HEK293 (cell line): ENCODE results near the gene CFAP299.

Experiments used
- CTCF ChIA-PET: fragments of 350-600 bp; formaldehyde crosslinking; extraction: SDS; loops from one replicate; lab custom pipeline; 2021; ENCODE audit warnings: antibody characterized with exemption; lab: Yijun Ruan, JAX
- POLR2A ChIA-PET: fragments of 300-600 bp; formaldehyde crosslinking; extraction: SDS; loops from one replicate; lab custom pipeline; 2020; ENCODE audit warnings: antibody characterized with exemption, inconsistent platforms; lab: Yijun Ruan, JAX
- H3K27ac ChIP-seq: fragments of 200-500 bp; sonication (Bioruptor generic); 2 replicates; pipeline ENCODE4 v1.5.1; 2014; ENCODE audit warnings: low read depth, low read length, control low read depth, inconsistent platforms; ENCODE audit errors: extremely low read depth
- H3K36me3 ChIP-seq, 2 experiments: fragments of 200-500 bp in 1 of 2; sonication (Bioruptor generic) in 1 of 2; 1 replicate in 1 of 2; 2 replicates in 1 of 2; pipeline ENCODE4 v1.5.1; 2014 to 2017; ENCODE audit warnings: inconsistent platforms in 2 of 2, low read length in 2 of 2; ENCODE audit not compliant: control insufficient read depth in 2 of 2, insufficient read depth in 1 of 2
- H3K4me1 ChIP-seq: fragments of 200-500 bp; sonication (Bioruptor generic); 2 replicates; pipeline ENCODE4 v1.5.1; 2014; ENCODE audit warnings: mild to moderate bottlenecking, low read length, inconsistent platforms; ENCODE audit not compliant: control insufficient read depth, insufficient read depth
- H3K4me3 ChIP-seq: 2 replicates; pipeline ENCODE4 v1.5.1; 2011; ENCODE audit warnings: low read depth, mild to moderate bottlenecking, control low read depth, low read length, moderate library complexity
- H3K9me3 ChIP-seq: fragments of 200-500 bp; sonication (Bioruptor generic); 2 replicates; pipeline ENCODE4 v1.5.1; 2014; ENCODE audit warnings: low read depth, low read length, inconsistent platforms; ENCODE audit not compliant: control insufficient read depth, insufficient read depth
- HOXD13 ChIP-seq: sonication (generic); formaldehyde crosslinking; IDR thresholded peaks from 2 replicates; pipeline ENCODE4 v1.8.0; 2022; ENCODE audit warnings: missing genetic modification reagents, borderline replicate concordance
- OSR2 ChIP-seq: fragments of 450-650 bp; formaldehyde crosslinking; IDR thresholded peaks from 2 replicates; pipeline ENCODE4 v1.5.1; 2016; ENCODE audit warnings: missing biosample characterization, missing genetic modification characterization
- PRDM1 ChIP-seq: fragments of 450-650 bp; formaldehyde crosslinking; IDR thresholded peaks from 2 replicates; pipeline ENCODE4; 2016; ENCODE audit warnings: missing biosample characterization, missing genetic modification characterization
- ZFP3 ChIP-seq: fragments of 450-650 bp; formaldehyde crosslinking; IDR thresholded peaks from 2 replicates; pipeline ENCODE4 v1.5.1; 2016; ENCODE audit warnings: low read depth, missing biosample characterization, missing genetic modification characterization
- ZNF133 ChIP-seq: fragments of 450-650 bp; formaldehyde crosslinking; IDR thresholded peaks from 2 replicates; pipeline ENCODE4 v1.5.1; 2016; ENCODE audit warnings: missing biosample characterization, missing genetic modification characterization
- ZNF155 ChIP-seq: fragments of 450-650 bp; formaldehyde crosslinking; IDR thresholded peaks from 2 replicates; pipeline ENCODE4 v1.5.1; 2016; ENCODE audit warnings: missing biosample characterization, missing genetic modification characterization
- ZNF239 ChIP-seq: fragments of 450-650 bp; formaldehyde crosslinking; IDR thresholded peaks from 2 replicates; pipeline ENCODE4 v1.5.1; 2016; ENCODE audit warnings: missing biosample characterization, missing genetic modification characterization
- ZNF335 ChIP-seq: fragments of 450-650 bp; formaldehyde crosslinking; conservative IDR thresholded peaks from 2 replicates; pipeline ENCODE4 v1.5.1; 2016; ENCODE audit warnings: missing biosample characterization, missing genetic modification characterization
- ZNF394 ChIP-seq: fragments of 450-650 bp; formaldehyde crosslinking; IDR thresholded peaks from 2 replicates; pipeline ENCODE4 v1.5.1; 2016; ENCODE audit warnings: missing biosample characterization, missing genetic modification characterization, mild to moderate bottlenecking, moderate library complexity, borderline replicate concordance
- ZNF580 ChIP-seq: fragments of 450-650 bp; formaldehyde crosslinking; IDR thresholded peaks from 2 replicates; pipeline ENCODE4 v1.5.1; 2016; ENCODE audit warnings: missing biosample characterization, missing genetic modification characterization
- ZNF660 ChIP-seq: fragments of 450-650 bp; IDR thresholded peaks from 2 replicates; pipeline ENCODE4 v1.5.1; 2018; ENCODE audit warnings: missing biosample characterization, mild to moderate bottlenecking, missing genetic modification characterization
- ZNF677 ChIP-seq: fragments of 450-650 bp; IDR thresholded peaks from 2 replicates; pipeline ENCODE4 v1.5.0; 2018; ENCODE audit warnings: missing biosample characterization, mild to moderate bottlenecking, missing genetic modification characterization, moderate library complexity
- ZNF843 ChIP-seq: fragments of 450-650 bp; formaldehyde crosslinking; IDR thresholded peaks from 2 replicates; pipeline ENCODE4 v1.5.1; 2016; ENCODE audit warnings: missing biosample characterization, missing genetic modification characterization
- ZSCAN4 ChIP-seq: fragments of 450-650 bp; formaldehyde crosslinking; IDR thresholded peaks from 2 replicates; pipeline ENCODE4 v1.5.1; 2017; ENCODE audit warnings: missing biosample characterization, missing genetic modification characterization
- ZXDB ChIP-seq: fragments of 450-650 bp; formaldehyde crosslinking; IDR thresholded peaks from 2 replicates; pipeline ENCODE4 v1.5.1; 2016; ENCODE audit warnings: missing biosample characterization, missing genetic modification characterization
- TF ChIP-seq, protein P1 (sequence below): fragments of 450-650 bp; formaldehyde crosslinking; IDR thresholded peaks from 2 replicates; pipeline ENCODE4 v1.5.1; 2016; ENCODE audit warnings: missing biosample characterization, missing genetic modification characterization

CFAP299 gene

DNA sequence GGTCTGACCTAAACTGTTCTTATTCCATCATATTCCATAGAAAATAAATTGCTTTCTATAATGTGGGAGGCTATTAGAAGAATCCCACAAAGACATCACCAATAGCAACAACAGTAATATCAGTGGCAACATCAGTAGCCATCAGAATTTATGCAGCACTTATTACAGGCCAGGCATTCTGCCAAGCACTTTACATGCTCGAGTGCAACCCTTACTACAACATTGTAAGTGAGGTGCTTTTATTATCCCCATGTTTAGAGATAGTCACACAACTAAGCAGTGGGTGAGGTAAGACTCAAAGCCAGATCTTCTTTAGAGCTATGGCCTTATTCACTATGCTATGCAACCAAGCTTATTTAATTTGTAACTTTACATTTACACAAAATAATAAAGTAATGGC is 377.9 kb downstream of the CFAP299 start:
- TF ChIP-seq ZNF660 (tag by site-specific recombination) (no peak), OSR2 (tag by site-specific recombination) (peak; percentile 82), ZNF843 (tag by site-specific recombination) (peak; percentile 29; the same call in 1 of the 2 replicates)
- ChIA-PET POLR2A (no interaction called here), CTCF (interaction anchor here (0.6 kb wide), 1 partner anchor 1575 kb away, joined by 3 read pairs; no protein-coding TSS in a partner anchor)
- no peak overlapping the region for H3K4me3 ChIP-seq
- H3K27ac ChIP-seq = no peak overlapping the region
- H3K9me3 ChIP-seq = no peaks in the 10 kb centered on the region
- H3K4me1 ChIP-seq = no peaks in the 10 kb centered on the region
- no peaks in the 10 kb centered on the region for H3K36me3 ChIP-seq

- Histone ChIP-seq H3K9me3 (no peaks in the 10 kb centered on the region), H3K27ac (no peak overlapping the region), H3K36me3 (no peaks in the 10 kb centered on the region), H3K4me1 (no peaks in the 10 kb centered on the region)
- CTCF ChIA-PET = no interaction called here
- no peak for TF ChIP-seq ZXDB
- no peak for TF ChIP-seq ZNF133 (tag by site-specific recombination)
- TF ChIP-seq HOXD13 (CRISPR knock-in tag) = no peak
- TF ChIP-seq ZNF335 (tag by site-specific recombination) = no peak
- TF ChIP-seq ZNF580 (tag by site-specific recombination) = no peak
- TF ChIP-seq ZNF239 (tag by site-specific recombination) = no peak
- TF ChIP-seq, all 188 proteins: peak for 0
- POLR2A ChIA-PET = no interaction called here
- H3K4me3 ChIP-seq = no peak overlapping the region
Measured at GRCh38 chr4:80717204-80717603, 381.7 kb downstream of the CFAP299 start.

GRCh38 chr4:80726471-80726870 is 390.9 kb downstream of the CFAP299 start:
- H3K36me3 ChIP-seq = no peaks in the 10 kb centered on the region
- POLR2A ChIA-PET = no interaction called here
- no peaks in the 10 kb centered on the region for H3K4me1 ChIP-seq
- no peak overlapping the region for H3K27ac ChIP-seq
- no peaks in the 10 kb centered on the region for H3K9me3 ChIP-seq
- TF ChIP-seq ZFP3 (tag by site-specific recombination) (no peak), ZNF677 (tag by site-specific recombination) (no peak)
- TF ChIP-seq, protein P1, sequence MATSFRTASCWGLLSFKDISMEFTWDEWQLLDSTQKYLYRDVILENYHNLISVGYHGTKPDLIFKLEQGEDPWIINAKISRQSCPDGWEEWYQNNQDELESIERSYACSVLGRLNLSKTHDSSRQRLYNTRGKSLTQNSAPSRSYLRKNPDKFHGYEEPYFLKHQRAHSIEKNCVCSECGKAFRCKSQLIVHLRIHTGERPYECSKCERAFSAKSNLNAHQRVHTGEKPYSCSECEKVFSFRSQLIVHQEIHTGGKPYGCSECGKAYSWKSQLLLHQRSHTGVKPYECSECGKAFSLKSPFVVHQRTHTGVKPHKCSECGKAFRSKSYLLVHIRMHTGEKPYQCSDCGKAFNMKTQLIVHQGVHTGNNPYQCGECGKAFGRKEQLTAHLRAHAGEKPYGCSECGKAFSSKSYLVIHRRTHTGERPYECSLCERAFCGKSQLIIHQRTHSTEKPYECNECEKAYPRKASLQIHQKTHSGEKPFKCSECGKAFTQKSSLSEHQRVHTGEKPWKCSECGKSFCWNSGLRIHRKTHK (tag by site-specific recombination) = no peak
- TF ChIP-seq, all 188 proteins: peak for 0
- CTCF ChIA-PET = no interaction called here
- no peak overlapping the region for H3K4me3 ChIP-seq

DNA sequence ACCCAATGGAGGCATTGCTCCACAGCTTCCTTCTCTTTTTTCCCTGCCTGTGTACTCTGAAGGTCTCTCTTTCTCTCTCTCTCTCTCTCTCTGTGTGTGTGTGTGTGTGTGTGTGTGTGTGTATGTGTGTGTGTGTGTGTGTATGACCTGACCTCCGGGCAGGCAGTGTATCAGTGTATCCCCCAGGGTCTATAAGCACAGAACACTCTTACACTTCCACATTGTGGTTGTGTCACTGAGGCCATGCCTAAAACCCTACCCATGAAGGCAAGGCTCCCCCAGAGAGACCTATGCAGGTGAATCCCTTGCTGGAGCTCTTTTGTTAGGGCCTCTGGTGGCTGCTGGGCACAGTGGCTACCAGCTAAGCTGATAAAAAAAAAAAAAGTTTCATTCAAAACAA is 394.6 kb downstream of the CFAP299 start:
- ChIA-PET POLR2A (interaction anchor here (0.6 kb wide), 1 partner anchor 19 kb away, joined by 3 read pairs; no protein-coding TSS in a partner anchor), CTCF (no interaction called here)
- no peak overlapping the region for H3K27ac ChIP-seq

More for the DNA sequence above, 394.6 kb downstream of the CFAP299 start:
- Histone ChIP-seq H3K9me3 (no peaks in the 10 kb centered on the region), H3K36me3 (no peaks in the 10 kb centered on the region), H3K4me1 (no peaks in the 10 kb centered on the region), H3K4me3 (no peak overlapping the region)
- no peak for TF ChIP-seq ZNF394 (tag by site-specific recombination)
- 0 out of 2 replicates have a peak, but pooled peaks have one; percentile 28 for TF ChIP-seq ZSCAN4 (tag by site-specific recombination)
- TF ChIP-seq PRDM1 (tag by site-specific recombination) = no peak
- no peak for TF ChIP-seq ZNF155 (tag by site-specific recombination)
